Activated CD8-positive, alpha-beta T cell treated with anti-CD3 and anti-CD28 coated beads, Interleukin-2, amount 10 ng/mL, durations not matched to agents 7 days and 5 days (primary cell): ENCODE data around the gene EYS. TPM values are rescaled to one million over a fixed set of nuclear protein-coding genes. Genes with fewer than 3 reads are reported as not detected.

Experiments
- ATAC-seq: fragments of 150-1000 bp; cut with Tn5 transposase; one replicate; pipeline ENCODE4 v1.10.0; 2021; ENCODE audit warnings: moderate library complexity
- CTCF ChIA-PET: fragments of 350-600 bp; sonication (Branson Sonifier 250); formaldehyde crosslinking; loops from one replicate; lab custom pipeline; 2021; ENCODE audit warnings: antibody characterized with exemption; lab: Charles Lee
- POLR2A ChIA-PET: fragments of 350-600 bp; sonication (Branson Sonifier 250); formaldehyde crosslinking; loops from one replicate; lab custom pipeline; 2021; ENCODE audit warnings: antibody characterized with exemption; lab: Charles Lee
- DNase-seq: peaks from one replicate; pipeline ENCODE4 v3.0.0-alpha.2; 2020
- H3K27ac Mint-ChIP-seq: one replicate; pipeline ENCODE4 v1.8.0; 2021; ENCODE audit warnings: mild to moderate bottlenecking, mixed read lengths
- H3K27me3 Mint-ChIP-seq: one replicate; pipeline ENCODE4 v1.8.0; 2021; ENCODE audit warnings: low read depth, mixed read lengths
- H3K36me3 Mint-ChIP-seq: one replicate; pipeline ENCODE4 v1.8.0; 2021; ENCODE audit warnings: low read depth, mixed read lengths
- H3K4me1 Mint-ChIP-seq: one replicate; pipeline ENCODE4 v1.8.0; 2021; ENCODE audit warnings: low read depth, mixed read lengths
- H3K4me3 Mint-ChIP-seq: one replicate; pipeline ENCODE4 v1.8.0; 2021; ENCODE audit warnings: mild to moderate bottlenecking, mixed read lengths
- H3K9me3 Mint-ChIP-seq: one replicate; pipeline ENCODE4 v1.8.0; 2022; ENCODE audit warnings: mixed read lengths; ENCODE audit not compliant: insufficient read depth
- total RNA-seq, 2 experiments: library from RNA; stranded (reverse); gene quantifications; one replicate each; pipeline ENCODE4 v1.2.3, GENCODE V29; 2021

Gene EYS
- total RNA-seq, 2 experiments from 2014 or later = not detected

DNA sequence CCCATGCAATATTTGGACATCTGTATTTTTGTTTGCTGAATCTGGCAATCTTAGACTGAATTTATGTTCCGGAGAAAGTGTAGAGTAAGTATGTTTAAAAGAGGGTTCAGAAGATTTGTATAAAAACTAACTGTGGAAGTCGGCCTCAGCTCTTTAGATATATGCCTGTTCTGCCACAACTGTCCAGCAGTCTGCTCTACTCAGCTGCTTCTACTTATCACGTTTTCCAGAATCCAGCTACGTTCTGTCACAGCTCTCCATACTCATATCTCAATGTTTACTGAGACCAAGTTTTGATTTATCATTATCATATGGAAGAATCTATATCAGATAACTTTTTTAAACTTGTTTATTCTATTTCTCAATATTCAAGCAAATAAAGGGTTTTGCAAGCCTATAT is 721.3 kb downstream of the EYS start:
- Mint-ChIP-seq H3K4me1 (no peaks in the 10 kb centered on the region), H3K27ac (no peak overlapping the region), H3K36me3 (no peaks in the 10 kb centered on the region), H3K27me3 (no peaks in the 10 kb centered on the region), H3K9me3 (peaks cover 7% of the 10 kb centered on the region), H3K4me3 (no peak overlapping the region)
- ChIA-PET CTCF (no interaction called here), POLR2A (no interaction called here)
- ATAC-seq = no peak
- DNase-seq = no peak

DNA sequence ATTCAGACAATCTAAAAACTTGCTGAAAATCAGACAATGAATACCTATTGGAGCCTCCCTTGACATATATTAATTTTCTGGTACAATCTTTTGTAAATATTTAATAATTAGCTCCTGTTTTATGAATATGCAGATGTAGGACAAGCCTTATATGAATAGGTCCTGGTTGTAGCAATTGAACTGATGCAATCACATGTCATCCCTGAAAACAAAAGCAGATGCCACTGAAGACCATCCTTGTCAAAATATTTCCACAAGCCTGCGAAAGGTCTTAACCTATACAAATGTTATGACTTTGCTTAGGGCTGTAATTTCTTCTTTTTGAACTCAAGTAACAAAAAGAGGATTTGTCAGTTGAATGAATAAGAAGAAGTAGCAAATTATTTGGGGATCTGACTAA is 722.1 kb downstream of the EYS start:
- H3K27ac Mint-ChIP-seq = no peak overlapping the region
- no peak overlapping the region for H3K4me3 Mint-ChIP-seq
- H3K36me3 Mint-ChIP-seq = no peaks in the 10 kb centered on the region
- ATAC-seq = no peak
- H3K4me1 Mint-ChIP-seq = no peaks in the 10 kb centered on the region
- DNase-seq = no peak
- H3K9me3 Mint-ChIP-seq = peaks cover 7% of the 10 kb centered on the region
- POLR2A ChIA-PET = no interaction called here
- CTCF ChIA-PET = no interaction called here
- H3K27me3 Mint-ChIP-seq = no peaks in the 10 kb centered on the region

DNA sequence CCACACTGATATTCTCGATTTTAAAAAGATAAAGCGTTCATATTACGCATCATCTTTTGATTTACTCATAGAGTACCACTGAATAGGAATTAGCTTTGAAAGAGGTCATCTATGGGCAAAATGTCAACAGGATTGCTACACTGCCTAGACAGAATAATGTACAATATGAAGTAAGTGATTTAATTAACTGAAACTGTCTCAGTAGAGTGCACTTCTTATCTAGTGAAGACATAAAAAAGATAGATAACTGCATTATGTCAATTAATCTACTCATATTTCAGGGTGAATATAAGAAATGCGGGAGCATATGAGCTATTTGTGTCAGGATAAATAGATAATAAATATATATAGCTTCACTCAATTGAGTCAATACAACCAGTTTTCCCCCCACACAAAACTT is 723.9 kb downstream of the EYS start:
- no peaks in the 10 kb centered on the region for H3K4me1 Mint-ChIP-seq
- H3K27me3 Mint-ChIP-seq = no peaks in the 10 kb centered on the region
- DNase-seq (no peak), ATAC-seq (no peak)
- POLR2A ChIA-PET = no interaction called here
- H3K4me3 Mint-ChIP-seq = no peak overlapping the region
- CTCF ChIA-PET = no interaction called here
- H3K9me3 Mint-ChIP-seq = peaks cover 12% of the 10 kb centered on the region
- H3K36me3 Mint-ChIP-seq = no peaks in the 10 kb centered on the region
- H3K27ac Mint-ChIP-seq = no peak overlapping the region

DNA sequence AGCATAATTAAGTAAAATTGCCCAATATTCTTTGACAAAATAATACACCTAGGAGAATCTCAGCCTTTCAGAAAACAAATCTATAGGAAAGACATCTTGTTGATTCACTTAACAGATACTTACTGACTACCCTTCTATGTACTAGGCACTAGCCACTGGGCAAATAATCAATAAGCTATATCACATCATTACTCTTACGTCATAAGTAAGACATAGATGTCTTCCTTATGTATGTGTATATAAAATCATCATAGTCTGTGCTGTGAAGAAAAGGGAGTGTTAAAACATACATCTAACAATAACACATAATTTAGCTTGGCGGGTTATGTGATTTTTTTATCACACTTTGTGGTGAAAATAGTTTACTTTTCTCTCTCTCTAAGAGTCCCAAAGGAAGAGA is 733.9 kb downstream of the EYS start:
- no peaks in the 10 kb centered on the region for H3K4me1 Mint-ChIP-seq
- CTCF ChIA-PET = no interaction called here
- no peaks in the 10 kb centered on the region for H3K27me3 Mint-ChIP-seq
- H3K27ac Mint-ChIP-seq = no peak overlapping the region
- no peaks in the 10 kb centered on the region for H3K36me3 Mint-ChIP-seq
- ATAC-seq (no peak), DNase-seq (no peak)
- POLR2A ChIA-PET = no interaction called here
- no peak overlapping the region for H3K4me3 Mint-ChIP-seq
- peaks cover 7% of the 10 kb centered on the region for H3K9me3 Mint-ChIP-seq

DNA sequence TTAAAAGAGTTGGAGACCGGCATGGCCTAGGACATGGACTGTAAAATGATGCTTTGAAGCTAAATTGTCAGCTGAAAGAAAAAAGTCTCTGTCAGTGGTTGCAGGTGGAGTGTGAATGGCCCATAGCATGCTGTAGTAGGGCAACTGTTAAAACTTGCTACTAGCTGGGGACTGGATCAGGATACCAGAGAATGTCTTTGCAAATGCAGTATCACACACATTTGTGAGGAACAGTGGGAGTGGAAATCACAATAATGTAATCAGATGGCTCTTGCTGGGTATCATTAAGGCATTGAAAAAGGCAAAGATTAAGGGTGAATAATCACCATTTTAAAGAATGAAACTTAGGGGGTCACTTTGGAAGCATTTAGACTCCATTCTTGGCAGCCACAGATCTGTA is 737.9 kb downstream of the EYS start:
- no peak overlapping the region for H3K27ac Mint-ChIP-seq
- ChIA-PET CTCF (no interaction called here), POLR2A (no interaction called here)
- no peaks in the 10 kb centered on the region for H3K36me3 Mint-ChIP-seq
- H3K9me3 Mint-ChIP-seq = peaks cover 5% of the 10 kb centered on the region
- H3K4me3 Mint-ChIP-seq = no peak overlapping the region
- no peaks in the 10 kb centered on the region for H3K4me1 Mint-ChIP-seq
- ATAC-seq (no peak), DNase-seq (no peak)
- no peaks in the 10 kb centered on the region for H3K27me3 Mint-ChIP-seq

DNA sequence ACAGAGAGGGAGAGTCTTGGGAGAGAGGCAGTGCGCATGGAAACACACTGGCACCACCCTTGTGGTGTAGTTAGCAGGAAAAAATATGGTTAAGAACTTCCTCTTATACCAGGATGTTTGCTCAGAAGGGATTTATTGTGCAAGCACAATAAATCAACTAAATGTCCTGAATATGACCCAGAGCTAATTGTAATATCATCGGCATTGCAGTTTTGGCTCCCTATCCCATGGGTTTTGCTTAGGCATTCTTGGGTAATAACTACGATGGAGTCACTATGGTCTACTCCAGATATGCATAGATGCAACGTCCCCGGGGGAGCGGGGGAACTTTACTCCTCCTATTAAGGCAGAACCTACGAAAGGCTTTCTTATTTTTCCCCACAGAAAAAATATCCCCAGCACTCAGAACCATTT is 751.6 kb downstream of the EYS start:
- ATAC-seq (no peak), DNase-seq (no peak)
- ChIA-PET CTCF (no interaction called here), POLR2A (no interaction called here)
- Mint-ChIP-seq H3K27me3 (no peaks in the 10 kb centered on the region), H3K36me3 (no peaks in the 10 kb centered on the region), H3K27ac (no peak overlapping the region), H3K4me3 (no peak overlapping the region), H3K4me1 (no peaks in the 10 kb centered on the region), H3K9me3 (peaks cover 17% of the 10 kb centered on the region)

DNA sequence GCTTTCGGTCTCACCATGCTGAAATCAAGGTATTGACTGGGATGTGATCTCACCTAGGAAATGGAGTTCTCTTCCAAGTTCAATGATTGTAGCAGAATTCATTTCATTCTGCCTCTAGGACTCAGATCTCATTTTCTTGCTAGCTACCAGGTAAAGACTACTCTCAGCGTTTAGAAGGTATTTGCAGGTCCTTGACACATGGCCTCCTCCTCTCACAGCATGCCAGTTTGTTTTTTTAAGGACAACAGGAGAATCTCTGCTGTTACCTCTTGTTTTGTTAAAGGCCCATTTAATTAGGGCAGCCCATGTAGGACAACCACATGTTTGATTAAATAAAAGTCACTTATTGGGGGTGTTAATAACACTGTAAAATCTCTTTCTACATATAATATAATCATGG is 757.8 kb downstream of the EYS start:
- H3K36me3 Mint-ChIP-seq = no peaks in the 10 kb centered on the region
- no peak for ATAC-seq
- no peak overlapping the region for H3K27ac Mint-ChIP-seq
- H3K4me3 Mint-ChIP-seq = no peak overlapping the region
- no peak for DNase-seq
- POLR2A ChIA-PET = no interaction called here
- H3K4me1 Mint-ChIP-seq = no peaks in the 10 kb centered on the region
- CTCF ChIA-PET = no interaction called here
- no peaks in the 10 kb centered on the region for H3K9me3 Mint-ChIP-seq
- H3K27me3 Mint-ChIP-seq = no peaks in the 10 kb centered on the region

DNA sequence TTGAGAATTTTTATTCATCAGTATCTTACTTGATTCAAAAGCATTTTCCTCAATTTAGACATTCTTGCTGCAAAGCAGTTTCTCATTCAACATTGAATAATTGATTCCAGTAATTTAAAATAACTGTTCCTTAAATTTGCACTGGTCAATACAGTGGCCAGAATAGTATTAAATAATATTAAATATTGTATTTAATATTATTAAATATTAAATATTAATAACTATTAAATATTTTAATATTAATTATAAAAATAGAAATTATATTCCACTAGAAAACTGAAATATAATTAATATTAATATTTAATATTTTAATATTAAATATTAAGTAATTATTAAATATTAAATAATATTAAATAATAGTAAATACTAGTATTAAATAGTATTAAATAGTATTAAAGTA is 758.8 kb downstream of the EYS start:
- no peaks in the 10 kb centered on the region for H3K27me3 Mint-ChIP-seq
- no peaks in the 10 kb centered on the region for H3K9me3 Mint-ChIP-seq
- CTCF ChIA-PET = no interaction called here
- POLR2A ChIA-PET = no interaction called here
- no peak for DNase-seq
- no peaks in the 10 kb centered on the region for H3K4me1 Mint-ChIP-seq
- no peak for ATAC-seq
- H3K4me3 Mint-ChIP-seq = no peak overlapping the region
- H3K27ac Mint-ChIP-seq = no peak overlapping the region
- H3K36me3 Mint-ChIP-seq = no peaks in the 10 kb centered on the region

DNA sequence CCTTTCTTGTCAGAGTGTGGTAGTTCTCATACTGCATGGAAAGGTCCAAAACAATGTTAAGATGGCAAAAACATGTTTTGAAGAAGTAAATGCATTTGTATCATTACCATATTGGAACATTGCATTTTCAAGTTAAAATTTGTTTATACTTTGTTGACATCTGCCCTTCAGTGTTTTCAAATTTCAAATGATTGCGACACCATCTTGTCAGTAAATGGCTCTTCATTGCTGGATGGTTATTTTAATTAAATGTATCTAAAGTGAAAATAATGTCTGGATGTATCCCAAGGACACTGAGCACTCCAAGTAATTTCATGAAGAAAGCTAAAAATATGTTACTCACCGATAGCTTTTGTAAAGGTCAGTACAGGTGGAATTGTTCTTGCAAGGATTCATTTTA is 761.6 kb downstream of the EYS start:
- Mint-ChIP-seq H3K27me3 (no peaks in the 10 kb centered on the region), H3K36me3 (no peaks in the 10 kb centered on the region), H3K9me3 (no peaks in the 10 kb centered on the region), H3K4me1 (no peaks in the 10 kb centered on the region), H3K4me3 (no peak overlapping the region), H3K27ac (no peak overlapping the region)
- DNase-seq (no peak), ATAC-seq (no peak)
- ChIA-PET POLR2A (no interaction called here), CTCF (no interaction called here)

GRCh38 chr6:64932486-64932885 is 774.5 kb downstream of the EYS start:
- Mint-ChIP-seq H3K36me3 (no peaks in the 10 kb centered on the region), H3K4me3 (no peak overlapping the region), H3K27ac (no peak overlapping the region), H3K4me1 (no peaks in the 10 kb centered on the region), H3K27me3 (no peaks in the 10 kb centered on the region), H3K9me3 (peaks cover 4% of the 10 kb centered on the region)
- DNase-seq (no peak), ATAC-seq (no peak)
- ChIA-PET POLR2A (no interaction called here), CTCF (no interaction called here)

- Mint-ChIP-seq H3K4me3 (no peak overlapping the region), H3K27ac (no peak overlapping the region), H3K36me3 (no peaks in the 10 kb centered on the region), H3K27me3 (no peaks in the 10 kb centered on the region), H3K4me1 (no peaks in the 10 kb centered on the region), H3K9me3 (peaks cover 6% of the 10 kb centered on the region)
- ATAC-seq (no peak), DNase-seq (no peak)
- ChIA-PET POLR2A (no interaction called here), CTCF (no interaction called here)
Observed at GRCh38 chr6:64930681-64931080, 776.3 kb downstream of the EYS start.

DNA sequence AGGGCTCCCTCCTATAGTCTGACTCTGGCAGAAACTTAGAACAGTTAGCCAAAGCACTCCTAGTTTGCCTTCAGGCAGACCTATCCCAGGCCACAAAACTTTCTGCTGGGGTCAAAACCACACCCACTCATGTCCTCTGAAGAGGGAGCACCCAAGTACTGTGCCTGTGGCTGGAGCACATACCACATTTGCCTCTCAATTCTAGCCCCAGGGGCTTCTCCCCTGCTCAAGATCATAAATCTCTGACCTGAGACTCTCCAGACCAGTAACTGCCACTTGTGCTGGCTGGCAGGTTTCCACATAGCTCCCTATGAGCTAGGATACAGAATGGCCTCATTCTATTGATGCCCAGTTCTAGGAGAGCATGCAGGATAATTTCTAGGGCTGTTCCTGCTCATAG is 781.0 kb downstream of the EYS start:
- Mint-ChIP-seq H3K27ac (no peak overlapping the region), H3K36me3 (no peaks in the 10 kb centered on the region), H3K27me3 (no peaks in the 10 kb centered on the region), H3K4me3 (no peak overlapping the region), H3K4me1 (no peaks in the 10 kb centered on the region), H3K9me3 (peaks cover 6% of the 10 kb centered on the region)
- ChIA-PET POLR2A (no interaction called here), CTCF (no interaction called here)
- ATAC-seq = no peak
- DNase-seq = no peak

DNA sequence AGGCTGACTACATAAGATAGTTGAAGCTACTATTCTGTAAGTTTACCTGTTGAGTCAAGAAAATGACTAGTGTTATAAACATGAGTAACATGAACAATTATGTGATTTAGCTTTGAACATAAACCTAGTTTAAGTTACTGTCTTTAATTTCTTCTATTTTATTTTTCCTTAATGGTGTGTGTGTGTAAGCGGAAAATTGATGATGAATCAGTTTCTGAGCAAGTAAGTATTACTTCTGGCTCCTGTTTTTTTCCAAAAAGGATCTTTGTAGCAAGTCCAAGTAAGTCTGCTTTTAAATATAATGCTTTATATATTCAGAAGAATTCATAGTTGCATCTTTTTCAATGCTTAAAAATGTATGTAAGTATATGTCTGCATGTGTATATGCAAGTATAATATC is 786.8 kb downstream of the EYS start:
- no peaks in the 10 kb centered on the region for H3K36me3 Mint-ChIP-seq
- no peaks in the 10 kb centered on the region for H3K27me3 Mint-ChIP-seq
- no peak overlapping the region for H3K4me3 Mint-ChIP-seq
- ChIA-PET POLR2A (no interaction called here), CTCF (no interaction called here)
- no peak overlapping the region for H3K27ac Mint-ChIP-seq
- DNase-seq (no peak), ATAC-seq (no peak)
- no peaks in the 10 kb centered on the region for H3K4me1 Mint-ChIP-seq
- H3K9me3 Mint-ChIP-seq = peaks cover 9% of the 10 kb centered on the region
